MM.1S (cell line): ENCODE results near the gene WRAP73.

ENCODE experiments used
- DNase-seq: peaks from one replicate; pipeline ENCODE4 v3.0.0-alpha.2; 2015
- H2AFZ ChIP-seq: fragments of 300-600 bp; sonication (generic); 2 replicates; pipeline ENCODE4 v1.6.0; 2016; ENCODE audit warnings: antibody characterized with exemption, low read length
- H3F3A ChIP-seq: fragments of 300-600 bp; sonication (generic); 2 replicates; pipeline ENCODE4 v1.6.1; 2016; ENCODE audit warnings: mild to moderate bottlenecking, antibody characterized with exemption, low read length, moderate library complexity, mixed read lengths; ENCODE audit not compliant: insufficient read depth
- H3K27ac ChIP-seq: fragments of 300-600 bp; sonication (generic); 2 replicates; pipeline ENCODE4 v1.5.1; 2016; ENCODE audit warnings: mild to moderate bottlenecking, low read length
- H3K27me3 ChIP-seq: fragments of 300-600 bp; sonication (generic); replicated peaks from 2 replicates; pipeline ENCODE4 v1.6.0; 2016; ENCODE audit warnings: low read length; ENCODE audit not compliant: insufficient read depth
- H3K36me3 ChIP-seq: fragments of 300-600 bp; sonication (generic); replicated peaks from 2 replicates; pipeline ENCODE4 v1.6.1; 2016; ENCODE audit warnings: mild to moderate bottlenecking, low read length, mixed read lengths; ENCODE audit not compliant: insufficient read depth
- H3K4me1 ChIP-seq: fragments of 300-600 bp; sonication (generic); 2 replicates; pipeline ENCODE4 v1.6.1; 2016; ENCODE audit warnings: low read length, mixed read lengths
- H3K4me2 ChIP-seq: fragments of 300-600 bp; sonication (generic); 2 replicates; pipeline ENCODE4 v1.6.0; 2016; ENCODE audit warnings: low read depth, low read length
- H3K4me3 ChIP-seq: fragments of 300-600 bp; sonication (generic); 2 replicates; pipeline ENCODE4 v1.5.1; 2016; ENCODE audit warnings: low read length, mixed read lengths
- H3K79me2 ChIP-seq: fragments of 300-600 bp; sonication (generic); 2 replicates; pipeline ENCODE4 v1.6.1; 2016; ENCODE audit warnings: mixed run types, low read length, mixed read lengths
- H3K9ac ChIP-seq: fragments of 300-600 bp; sonication (generic); 2 replicates; pipeline ENCODE4 v1.6.1; 2016; ENCODE audit warnings: low read length, mixed read lengths
- H3K9me2 ChIP-seq: fragments of 300-600 bp; sonication (generic); replicated peaks from 2 replicates; pipeline ENCODE4 v1.6.1; 2016; ENCODE audit warnings: mild to moderate bottlenecking, low read length, mixed read lengths; ENCODE audit not compliant: insufficient read depth
- H3K9me3 ChIP-seq: fragments of 300-600 bp; sonication (generic); replicated peaks from 2 replicates; pipeline ENCODE4 v1.6.1; 2016; ENCODE audit warnings: mild to moderate bottlenecking, low read length, mixed read lengths; ENCODE audit not compliant: insufficient read depth
- H4K20me1 ChIP-seq: fragments of 300-600 bp; sonication (generic); 2 replicates; pipeline ENCODE4 v1.6.1; 2016; ENCODE audit warnings: mild to moderate bottlenecking, low read length, moderate library complexity, mixed read lengths; ENCODE audit not compliant: insufficient read depth
- EZH2 ChIP-seq: fragments of 300-600 bp; sonication (generic); optimal IDR thresholded peaks from 2 replicates; pipeline ENCODE3; 2017; ENCODE audit warnings: low read depth, mild to moderate bottlenecking, antibody characterized with exemption, low read length, mixed read lengths
- EZH2phosphoT487 ChIP-seq: fragments of 300-600 bp; sonication (generic); IDR thresholded peaks from 2 replicates; pipeline ENCODE4 v1.6.1; 2018; ENCODE audit warnings: antibody characterized with exemption, low read length
- TF ChIP-seq, protein P1 (sequence below): fragments of 300-600 bp; sonication (generic); IDR thresholded peaks from 2 replicates; pipeline ENCODE4 v1.5.1; 2016; ENCODE audit warnings: antibody characterized with exemption, low read length, mixed read lengths

WRAP73 gene

GRCh38 chr1:3610527-3611169 lies 39.3 kb downstream of the WRAP73 start:
- no peak for DNase-seq
- Histone ChIP-seq H3K4me2 (peak overlapping the region; percentile 21; the same call in 1 of the 2 replicates), H3K9me3 (no peaks in the 10 kb centered on the region), H3K9me2 (no peaks in the 10 kb centered on the region), H3K79me2 (no peaks in the 10 kb centered on the region), H3K4me3 (no peak overlapping the region), H3K9ac (no peak overlapping the region), H3K27ac (no peak overlapping the region), H4K20me1 (no peaks in the 10 kb centered on the region), H3K4me1 (no peaks in the 10 kb centered on the region), H3K36me3 (no peaks in the 10 kb centered on the region), H3K27me3 (peaks cover 96% of the 10 kb centered on the region), H3F3A (no peaks in the 10 kb centered on the region), H2AFZ (no peak overlapping the region)
- TF ChIP-seq EZH2phosphoT487 (no peak), EZH2 (no peak)
- TF ChIP-seq, protein P1, sequence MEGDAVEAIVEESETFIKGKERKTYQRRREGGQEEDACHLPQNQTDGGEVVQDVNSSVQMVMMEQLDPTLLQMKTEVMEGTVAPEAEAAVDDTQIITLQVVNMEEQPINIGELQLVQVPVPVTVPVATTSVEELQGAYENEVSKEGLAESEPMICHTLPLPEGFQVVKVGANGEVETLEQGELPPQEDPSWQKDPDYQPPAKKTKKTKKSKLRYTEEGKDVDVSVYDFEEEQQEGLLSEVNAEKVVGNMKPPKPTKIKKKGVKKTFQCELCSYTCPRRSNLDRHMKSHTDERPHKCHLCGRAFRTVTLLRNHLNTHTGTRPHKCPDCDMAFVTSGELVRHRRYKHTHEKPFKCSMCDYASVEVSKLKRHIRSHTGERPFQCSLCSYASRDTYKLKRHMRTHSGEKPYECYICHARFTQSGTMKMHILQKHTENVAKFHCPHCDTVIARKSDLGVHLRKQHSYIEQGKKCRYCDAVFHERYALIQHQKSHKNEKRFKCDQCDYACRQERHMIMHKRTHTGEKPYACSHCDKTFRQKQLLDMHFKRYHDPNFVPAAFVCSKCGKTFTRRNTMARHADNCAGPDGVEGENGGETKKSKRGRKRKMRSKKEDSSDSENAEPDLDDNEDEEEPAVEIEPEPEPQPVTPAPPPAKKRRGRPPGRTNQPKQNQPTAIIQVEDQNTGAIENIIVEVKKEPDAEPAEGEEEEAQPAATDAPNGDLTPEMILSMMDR, result no peak

DNA sequence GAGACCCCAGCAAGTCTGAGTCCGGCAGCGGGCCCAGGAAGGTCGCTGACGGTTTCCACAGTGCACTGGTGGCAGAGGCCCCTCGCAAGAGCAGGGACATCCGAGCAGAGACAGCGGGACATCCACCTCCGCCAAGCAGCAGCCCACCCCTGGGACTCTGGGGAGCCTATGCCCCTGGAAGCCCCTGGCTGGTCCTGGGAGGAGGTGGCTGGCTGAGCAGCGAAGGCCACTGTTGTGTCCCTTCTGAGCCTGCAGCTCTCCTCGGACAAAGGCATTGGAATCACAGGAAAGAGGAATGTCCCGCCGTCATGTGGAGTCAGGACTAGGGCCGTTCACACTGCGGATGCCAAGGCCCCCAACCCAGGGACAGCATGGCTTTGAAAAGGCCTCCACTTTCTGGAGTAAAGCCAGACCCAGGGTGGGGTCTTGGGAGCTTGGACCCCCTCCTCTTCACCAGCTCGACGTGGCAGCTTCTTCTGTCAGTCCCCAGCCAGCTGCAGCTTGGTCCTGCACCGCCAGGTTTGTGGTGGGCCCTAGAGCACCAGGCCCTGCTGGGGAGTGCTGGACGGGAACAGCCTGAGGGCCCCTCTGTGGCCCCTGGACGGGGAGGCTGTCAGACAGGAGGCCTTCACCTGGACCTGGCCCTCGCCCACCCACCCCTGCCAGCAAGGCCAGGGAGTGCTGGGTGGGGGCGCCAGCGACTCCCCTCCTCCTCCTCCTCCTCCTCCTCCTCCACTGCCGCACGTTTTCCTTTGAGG lies 40.0 kb downstream of the WRAP73 start:
- Histone ChIP-seq H3K4me3 (no peak overlapping the region), H3K9me3 (no peaks in the 10 kb centered on the region), H3K36me3 (no peaks in the 10 kb centered on the region), H3K79me2 (no peaks in the 10 kb centered on the region), H3K4me2 (no peak overlapping the region), H3K4me1 (no peaks in the 10 kb centered on the region), H3K27ac (no peak overlapping the region), H3K27me3 (peaks cover 96% of the 10 kb centered on the region), H3F3A (no peaks in the 10 kb centered on the region), H2AFZ (no peak overlapping the region), H3K9me2 (no peaks in the 10 kb centered on the region), H3K9ac (no peak overlapping the region), H4K20me1 (no peaks in the 10 kb centered on the region)
- TF ChIP-seq EZH2, result no peak
- no peak for TF ChIP-seq EZH2phosphoT487
- TF ChIP-seq, protein P1, result no peak
- no peak for DNase-seq

- H4K20me1 ChIP-seq, result no peaks in the 10 kb centered on the region
Measured at GRCh38 chr1:3609016-3609768, 40.7 kb downstream of the WRAP73 start.

More at GRCh38 chr1:3609016-3609768, 40.7 kb downstream of the WRAP73 start:
- Histone ChIP-seq H3K79me2 (no peaks in the 10 kb centered on the region), H3K4me2 (no peak overlapping the region), H3K9ac (no peak overlapping the region), H3F3A (no peaks in the 10 kb centered on the region), H3K9me2 (no peaks in the 10 kb centered on the region), H3K4me1 (no peaks in the 10 kb centered on the region), H3K4me3 (no peak overlapping the region), H3K27me3 (peaks cover 96% of the 10 kb centered on the region), H3K36me3 (no peaks in the 10 kb centered on the region), H2AFZ (no peak overlapping the region), H3K9me3 (no peaks in the 10 kb centered on the region), H3K27ac (no peak overlapping the region)
- DNase-seq, result no peak
- TF ChIP-seq EZH2phosphoT487 (no peak), EZH2 (no peak)
- TF ChIP-seq, protein P1, result no peak
